GM18519 (cell line): Measurements from ENCODE around the gene RBM22.
A peak's percentile ranks its signal among the peaks of the same experiment; 100 is the strongest.

Experiments used
- ATAC-seq: cut with Tn5 transposase; IDR thresholded peaks from one replicate; pipeline ENCODE4 v1.9.1; 2021; ENCODE audit warnings: mild to moderate bottlenecking, moderate library complexity; ENCODE audit not compliant: unreplicated experiment, low FRiP score

RBM22 gene

GRCh38 chr5:150672884-150673275 is 28.0 kb downstream of the RBM22 start:
- no peak for ATAC-seq

- ATAC-seq: no peak
These were observed 28.5 kb downstream of the RBM22 start for GRCh38 chr5:150672237-150672883.

- no peak for ATAC-seq
These were observed 29.2 kb downstream of the RBM22 start for GRCh38 chr5:150671509-150672236.

GRCh38 chr5:150670948-150671310 is 29.9 kb downstream of the RBM22 start:
- no peak for ATAC-seq

GRCh38 chr5:150670275-150670947 is 30.5 kb downstream of the RBM22 start:
- no peak for ATAC-seq

GRCh38 chr5:150665044-150665443 is 35.8 kb downstream of the RBM22 start:
- no peak for ATAC-seq

- no peak for ATAC-seq
These were observed 36.9 kb downstream of the RBM22 start for GRCh38 chr5:150663936-150664335.

GRCh38 chr5:150662731-150663516 is 37.9 kb downstream of the RBM22 start:
- no peak for ATAC-seq

- ATAC-seq: no peak
These were observed 38.9 kb downstream of the RBM22 start for GRCh38 chr5:150661821-150662596.

GRCh38 chr5:150661086-150661485 is 39.8 kb downstream of the RBM22 start, which contains the start of gene MYOZ3:
Gene MYOZ3, plus strand, starts transcription at chr5:150661251. Its CDS starts 1,691 bp downstream, at chr5:150662942.
- ATAC-seq: no peak

- no peak for ATAC-seq
These were observed 40.6 kb downstream of the RBM22 start for GRCh38 chr5:150660108-150660831.

- no peak for ATAC-seq
These were observed 41.3 kb downstream of the RBM22 start for GRCh38 chr5:150659360-150660107.

GRCh38 chr5:150658699-150659265 is 42.1 kb downstream of the RBM22 start:
- no peak for ATAC-seq

GRCh38 chr5:150658121-150658520 is 42.7 kb downstream of the RBM22 start:
- ATAC-seq: no peak

GRCh38 chr5:150656191-150657132 is 44.4 kb downstream of the RBM22 start:
- peak; percentile 66 for ATAC-seq

- no peak for ATAC-seq
These were observed 45.6 kb downstream of the RBM22 start for GRCh38 chr5:150655221-150655620.
